Gastroesophageal sphincter (tissue), 4 donors: ENCODE data around the gene LRBA. TPM values are rescaled to one million over a fixed set of nuclear protein-coding genes. Genes with fewer than 3 reads are reported as not detected.

Experiments used
- ATAC-seq: fragments of 150-250 bp; one replicate; pipeline ENCODE4 v1.9.1; 2016; ENCODE audit warnings: mild to moderate bottlenecking, moderate library complexity
- H3K27ac ChIP-seq, 4 donors: fragments of 200-600 bp; sonication (generic) in 3 of 4; 1 replicate in 3 of 4; 2 replicates in 1 of 4; pipeline ENCODE4 v1.5.1; 2016 to 2019
- H3K27me3 ChIP-seq: fragments of 200-600 bp; sonication (generic); one replicate; pipeline ENCODE4 v1.5.1; 2019
- H3K36me3 ChIP-seq, 2 donors: fragments of 200-600 bp; sonication (generic); one replicate each; pipeline ENCODE4 v1.5.1; 2019; ENCODE audit warnings: control low read depth in 1 of 2
- H3K4me1 ChIP-seq, 3 donors: fragments of 200-600 bp; sonication (generic); 1 replicate in 2 of 3; 2 replicates in 1 of 3; pipeline ENCODE4 v1.5.1; 2016 to 2019; ENCODE audit warnings: control low read depth in 2 of 3
- H3K4me3 ChIP-seq, 2 donors: fragments of 200-600 bp; sonication (generic); one replicate each; pipeline ENCODE4 v1.5.1; 2019; ENCODE audit warnings: mild to moderate bottlenecking in 1 of 2, moderate library complexity in 1 of 2
- H3K9me3 ChIP-seq, 3 donors: fragments of 200-600 bp; sonication (generic); one replicate each; pipeline ENCODE4 v1.5.1; 2017 to 2019; ENCODE audit warnings: control low read depth in 2 of 3
- CTCF ChIP-seq, 4 experiments: fragments of 200-600 bp in 2 of 4; fragments of 450-650 bp in 2 of 4; sonication (generic) in 1 of 4; IDR thresholded peaks; one replicate each; pipeline ENCODE4 v1.5.1; 2017 to 2019; ENCODE audit warnings: antibody characterized with exemption in 4 of 4, mild to moderate bottlenecking in 2 of 4, moderate library complexity in 2 of 4
- EP300 ChIP-seq: sonication (generic); formaldehyde crosslinking; IDR thresholded peaks from one replicate; pipeline ENCODE4 v1.6.1; 2017; ENCODE audit warnings: antibody characterized with exemption, mild to moderate bottlenecking
- POLR2A ChIP-seq, 2 donors: fragments of 450-650 bp; IDR thresholded peaks; one replicate each; pipeline ENCODE4 v1.6.1; 2017; ENCODE audit warnings: antibody characterized with exemption in 2 of 2, mild to moderate bottlenecking in 2 of 2, moderate library complexity in 1 of 2
- POLR2AphosphoS5 ChIP-seq: sonication (generic); formaldehyde crosslinking; IDR thresholded peaks from one replicate; pipeline ENCODE4 v1.6.1; 2017; ENCODE audit warnings: antibody characterized with exemption
- WGBS, 2 donors: methylation state at CpG; one replicate each; pipeline ENCODE4 v1.1.5; 2018; ENCODE audit warnings: low coverage in 1 of 2; 5-methylcytosine and 5-hydroxymethylcytosine counted together
- total RNA-seq, 4 donors: library from RNA; depleted of rRNA; stranded (reverse); fragments of >200 nt; gene quantifications; one replicate each; pipeline ENCODE4 v1.1.0, GENCODE V29; 2016

The LRBA gene
- total RNA-seq, 4 donors from 2014 or later, result 18.4 to 35.0 (median 23.2) TPM

DNA sequence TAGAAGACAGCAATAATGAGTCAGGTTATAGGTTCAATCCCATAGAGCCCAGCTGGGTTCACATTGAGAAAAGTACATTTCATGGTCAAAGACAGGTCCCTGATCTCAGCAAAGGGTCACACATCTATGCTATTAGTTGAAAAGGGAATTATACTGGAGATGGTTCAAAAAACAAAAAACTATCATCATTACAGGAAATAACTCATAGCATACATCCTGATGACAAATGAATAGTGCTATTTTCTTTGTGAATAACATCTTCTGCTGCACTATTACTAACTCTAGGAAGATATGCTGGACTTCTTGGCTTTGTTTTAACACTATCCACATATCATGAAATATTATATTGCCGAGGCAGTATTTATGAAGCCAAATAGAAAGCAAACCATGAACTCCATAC is 635.6 kb downstream of the LRBA start:
- Histone ChIP-seq H3K27ac (no peak overlapping the region), H3K4me1 (no peaks in the 10 kb centered on the region), H3K36me3 (no peaks in the 10 kb centered on the region), H3K4me3 (no peak overlapping the region), H3K9me3 (no peaks in the 10 kb centered on the region), H3K27me3 (no peaks in the 10 kb centered on the region)
- no peak for TF ChIP-seq EP300
- no peak for TF ChIP-seq POLR2A (IDR thresholded peaks at IDR 0.05)
- TF ChIP-seq POLR2AphosphoS5, result no peak
- TF ChIP-seq CTCF (IDR thresholded peaks at IDR 0.05), result no peak
- ATAC-seq, result no peak
- 86% methylated on average over 1 of the region's 1 CpG; no CpG with 5 or more reads in 1 of the 2 donors for WGBS, 2 donors

- Histone ChIP-seq H3K27ac (no peak overlapping the region), H3K4me1 (no peaks in the 10 kb centered on the region), H3K36me3 (no peaks in the 10 kb centered on the region), H3K4me3 (no peak overlapping the region), H3K27me3 (no peaks in the 10 kb centered on the region), H3K9me3 (no peaks in the 10 kb centered on the region)
- WGBS, 2 donors, result 78 to 94% methylated on average over 2 to 4 of the region's 4 CpGs
- ATAC-seq, result no peak
- no peak for TF ChIP-seq CTCF (IDR thresholded peaks at IDR 0.05)
- TF ChIP-seq EP300, result no peak
- TF ChIP-seq POLR2A (IDR thresholded peaks at IDR 0.05), result no peak
- TF ChIP-seq POLR2AphosphoS5, result no peak
Measured at GRCh38 chr4:150375025-150375424, 640.1 kb downstream of the LRBA start.

DNA sequence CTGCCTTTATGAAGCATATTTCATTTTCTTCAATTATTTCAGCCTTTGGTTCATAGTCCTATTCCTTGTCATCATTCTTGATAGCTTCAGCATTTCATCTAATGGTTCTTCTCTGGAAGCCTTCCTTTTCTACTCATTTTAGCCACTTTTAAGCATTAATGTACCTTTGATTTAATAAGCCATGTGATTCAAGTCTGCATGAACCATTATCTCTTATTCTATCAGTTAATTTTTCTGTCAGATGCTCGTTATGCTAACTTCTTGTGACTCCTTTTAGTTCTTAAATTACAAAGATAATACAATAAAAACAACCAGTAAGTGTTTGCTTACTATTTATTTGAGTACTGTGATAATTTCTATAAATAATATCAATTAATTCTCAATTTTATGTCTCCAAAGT is 643.2 kb downstream of the LRBA start:
- no peak overlapping the region for H3K27ac ChIP-seq
- peaks cover 0 to 16% (median 0%) of the 10 kb centered on the region in 3 donors for H3K4me1 ChIP-seq
- no peak for ATAC-seq
- H3K27me3 ChIP-seq, result no peaks in the 10 kb centered on the region
- H3K36me3 ChIP-seq, result no peaks in the 10 kb centered on the region
- no peak overlapping the region for H3K4me3 ChIP-seq
- TF ChIP-seq EP300 (no peak), CTCF (IDR thresholded peaks at IDR 0.05) (no peak), POLR2AphosphoS5 (no peak), POLR2A (IDR thresholded peaks at IDR 0.05) (no peak)
- 100% methylated on average over 1 of the region's 1 CpG for WGBS, 2 donors
- no peaks in the 10 kb centered on the region for H3K9me3 ChIP-seq

GRCh38 chr4:150369434-150370380 is 645.4 kb downstream of the LRBA start:
- H3K27me3 ChIP-seq, result no peaks in the 10 kb centered on the region
- H3K27ac ChIP-seq, result no peak overlapping the region
- ATAC-seq, result no peak
- WGBS, 2 donors, result 80 to 87% methylated on average over 3 of the region's 3 CpGs
- H3K4me1 ChIP-seq, result peaks cover 0 to 16% (median 0%) of the 10 kb centered on the region in 3 donors
- no peaks in the 10 kb centered on the region for H3K36me3 ChIP-seq
- no peak overlapping the region for H3K4me3 ChIP-seq
- TF ChIP-seq POLR2A (IDR thresholded peaks at IDR 0.05) (no peak), EP300 (no peak), CTCF (IDR thresholded peaks at IDR 0.05) (no peak)
- H3K9me3 ChIP-seq, result no peaks in the 10 kb centered on the region

- no peak for ATAC-seq
- Histone ChIP-seq H3K27ac (no peak overlapping the region), H3K27me3 (no peaks in the 10 kb centered on the region), H3K36me3 (no peaks in the 10 kb centered on the region), H3K4me3 (no peak overlapping the region), H3K9me3 (no peaks in the 10 kb centered on the region), H3K4me1 (peaks cover 0 to 16% (median 0%) of the 10 kb centered on the region in 3 donors)
- TF ChIP-seq POLR2A (IDR thresholded peaks at IDR 0.05) (no peak), EP300 (no peak), CTCF (IDR thresholded peaks at IDR 0.05) (no peak), POLR2AphosphoS5 (no peak)
Measured at GRCh38 chr4:150368667-150369066, 646.4 kb downstream of the LRBA start.
